ENCODE results near the gene DESI2.
A peak's percentile ranks its signal among the peaks of the same experiment; 100 is the strongest.
"Not testable (repeated sequence)": the region's sequence is repeated elsewhere in the genome, so short reads cannot be mapped to it uniquely, and the experiment has no call there.

Gene DESI2

GRCh38 chr1:244678697-244679096 is 25.8 kb downstream of the DESI2 start:
- no peak for DNase-seq (ENCODE audit: low read depth)
- TF ChIP-seq CTCF (IDR thresholded peaks at IDR 0.05; ENCODE audit: low read length, missing control alignments), result no peak
- no peak overlapping the region for H3K4me3 ChIP-seq (replicated peaks; ENCODE audit: low read depth, low read length)

GRCh38 chr1:244680667-244681066 is 27.7 kb downstream of the DESI2 start:
- peak; percentile 27 for DNase-seq (ENCODE audit: low read depth)

DNA sequence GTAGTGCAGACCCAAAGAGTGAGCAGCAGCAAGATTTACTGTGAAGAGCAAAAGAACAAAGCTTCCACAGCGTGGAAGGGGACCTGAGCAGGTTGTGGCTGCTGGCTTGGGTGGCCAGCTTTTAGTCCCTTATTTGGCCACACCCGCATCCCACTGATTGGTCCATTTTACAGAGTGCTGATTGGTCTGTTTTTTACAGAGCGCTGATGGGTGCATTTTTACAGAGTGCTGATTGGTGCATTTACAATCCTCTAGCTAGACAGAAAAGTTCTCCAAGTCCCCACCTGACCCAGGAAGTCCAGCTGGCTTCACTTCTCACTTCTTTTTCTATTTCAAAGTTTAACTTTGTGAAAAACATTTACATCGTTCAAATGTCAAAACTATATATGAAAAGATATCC is 29.2 kb downstream of the DESI2 start:
- DNase-seq (ENCODE audit: low read depth); H3K4me3 ChIP-seq (replicated peaks; ENCODE audit: low read depth, low read length): not testable (repeated sequence)

More at GRCh38 chr1:244680667-244681066, 27.7 kb downstream of the DESI2 start:
- no peak for TF ChIP-seq CTCF (IDR thresholded peaks at IDR 0.05; ENCODE audit: low read length, missing control alignments)
- H3K4me3 ChIP-seq (replicated peaks; ENCODE audit: low read depth, low read length), result no peak overlapping the region

GRCh38 chr1:244695937-244696336 is 43.0 kb downstream of the DESI2 start:
- no peak for DNase-seq (ENCODE audit: low read depth)
- TF ChIP-seq CTCF (IDR thresholded peaks at IDR 0.05; ENCODE audit: low read length, missing control alignments), result no peak
- no peak overlapping the region for H3K4me3 ChIP-seq (replicated peaks; ENCODE audit: low read depth, low read length)

GRCh38 chr1:244699741-244700140 is 46.8 kb downstream of the DESI2 start:
- H3K4me3 ChIP-seq (replicated peaks; ENCODE audit: low read depth, low read length), result no peak overlapping the region
- TF ChIP-seq CTCF (IDR thresholded peaks at IDR 0.05; ENCODE audit: low read length, missing control alignments), result no peak
- DNase-seq (ENCODE audit: low read depth), result no peak

DNA sequence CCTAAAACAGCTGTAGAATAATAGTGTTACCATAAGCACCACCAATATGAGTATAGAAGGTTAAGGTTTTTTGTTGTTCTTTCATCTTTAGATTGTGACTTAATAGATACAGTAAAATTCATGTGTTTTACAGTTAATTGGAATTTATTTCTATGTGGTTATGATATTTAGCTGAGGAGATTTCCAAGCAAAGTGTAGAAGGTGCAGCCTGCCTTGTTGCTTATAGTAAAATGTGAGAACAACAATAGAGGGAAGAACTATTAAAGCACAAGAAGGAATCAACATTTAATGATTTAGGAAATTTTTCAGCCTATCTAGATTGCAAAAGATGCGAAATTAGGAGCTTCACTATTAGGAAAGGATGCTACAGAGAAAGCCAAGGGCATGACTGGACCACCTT is 47.9 kb downstream of the DESI2 start:
- H3K4me3 ChIP-seq (replicated peaks; ENCODE audit: low read depth, low read length), result no peak overlapping the region
- DNase-seq (ENCODE audit: low read depth), result no peak
- no peak for TF ChIP-seq CTCF (IDR thresholded peaks at IDR 0.05; ENCODE audit: low read length, missing control alignments)

DNA sequence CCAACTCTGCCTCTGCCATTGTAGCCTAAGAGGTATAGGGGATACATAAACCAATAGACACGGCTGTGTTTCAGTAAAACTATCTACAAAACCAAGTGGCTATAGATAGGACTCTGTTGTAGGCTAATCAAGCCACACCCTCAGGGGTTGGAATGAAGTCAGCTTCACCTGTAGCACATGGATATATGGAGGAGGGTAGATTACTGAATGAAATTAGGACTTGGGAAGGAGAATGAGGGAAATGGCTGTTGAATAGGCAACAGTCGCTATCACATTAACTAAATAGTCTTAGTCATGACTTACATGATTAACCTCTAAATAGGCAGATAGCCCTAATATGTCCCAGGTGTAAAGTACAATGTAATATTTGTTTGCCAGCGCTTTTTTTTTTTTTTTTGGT is 49.7 kb downstream of the DESI2 start:
- no peak overlapping the region for H3K4me3 ChIP-seq (replicated peaks; ENCODE audit: low read depth, low read length)
- no peak for DNase-seq (ENCODE audit: low read depth)
- no peak for TF ChIP-seq CTCF (IDR thresholded peaks at IDR 0.05; ENCODE audit: low read length, missing control alignments)

- no peak for DNase-seq (ENCODE audit: low read depth)
- no peak for TF ChIP-seq CTCF (IDR thresholded peaks at IDR 0.05; ENCODE audit: low read length, missing control alignments)
- no peak overlapping the region for H3K4me3 ChIP-seq (replicated peaks; ENCODE audit: low read depth, low read length)
These were observed 51.2 kb downstream of the DESI2 start for GRCh38 chr1:244704107-244704506.
